H4 (cell line): ENCODE data around the gene PACSIN2. TPM values are rescaled to one million over a fixed set of nuclear protein-coding genes. Genes with fewer than 3 reads are reported as not detected.
A peak's percentile ranks its signal among the peaks of the same experiment; 100 is the strongest.

Source experiments
- DNase-seq: peaks from one replicate; pipeline ENCODE4 v3.0.0-alpha.2; 2015; ENCODE audit warnings: low spot score
- total RNA-seq: library from RNA; depleted of rRNA; stranded (reverse); fragments of >200 nt; shearing (Covaris generic); gene quantifications from 2 replicates; pipeline ENCODE4 v1.2.3, GENCODE V29; 2014

Gene PACSIN2
- total RNA-seq, 1 experiment from 2014 or later, result 52.4 TPM

DNA sequence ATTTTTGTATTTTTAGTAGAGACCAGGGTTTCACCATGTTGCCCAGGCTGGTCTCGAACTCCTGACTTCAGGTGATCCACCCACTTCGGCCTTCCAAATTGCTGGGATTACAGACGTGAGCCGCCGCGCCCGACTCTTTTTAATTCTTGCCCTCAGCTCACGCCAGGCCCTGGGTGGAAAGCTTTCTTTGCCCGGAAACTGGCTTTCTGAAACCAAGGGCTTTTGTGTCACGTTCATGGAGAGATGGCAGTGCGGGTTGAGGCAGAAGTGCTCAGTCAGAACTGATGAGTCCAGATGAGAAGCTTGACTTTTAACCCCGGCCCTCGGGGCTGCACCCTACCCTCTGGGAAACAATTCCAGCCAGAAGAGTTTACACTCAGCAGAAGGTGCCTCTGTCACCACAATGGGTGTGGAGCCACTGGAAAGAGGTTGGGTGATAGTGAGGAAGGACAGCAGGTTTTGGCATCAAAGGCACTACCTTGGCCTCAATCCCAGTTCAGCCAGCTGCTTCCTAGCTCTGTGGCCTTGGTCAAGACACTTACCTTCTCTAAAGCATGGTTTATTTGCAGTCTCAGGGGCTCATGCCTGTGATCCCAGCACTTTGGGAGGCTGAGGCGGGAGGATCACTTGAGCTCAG lies 157.0 kb downstream of the PACSIN2 start:
- no peak for DNase-seq

DNA sequence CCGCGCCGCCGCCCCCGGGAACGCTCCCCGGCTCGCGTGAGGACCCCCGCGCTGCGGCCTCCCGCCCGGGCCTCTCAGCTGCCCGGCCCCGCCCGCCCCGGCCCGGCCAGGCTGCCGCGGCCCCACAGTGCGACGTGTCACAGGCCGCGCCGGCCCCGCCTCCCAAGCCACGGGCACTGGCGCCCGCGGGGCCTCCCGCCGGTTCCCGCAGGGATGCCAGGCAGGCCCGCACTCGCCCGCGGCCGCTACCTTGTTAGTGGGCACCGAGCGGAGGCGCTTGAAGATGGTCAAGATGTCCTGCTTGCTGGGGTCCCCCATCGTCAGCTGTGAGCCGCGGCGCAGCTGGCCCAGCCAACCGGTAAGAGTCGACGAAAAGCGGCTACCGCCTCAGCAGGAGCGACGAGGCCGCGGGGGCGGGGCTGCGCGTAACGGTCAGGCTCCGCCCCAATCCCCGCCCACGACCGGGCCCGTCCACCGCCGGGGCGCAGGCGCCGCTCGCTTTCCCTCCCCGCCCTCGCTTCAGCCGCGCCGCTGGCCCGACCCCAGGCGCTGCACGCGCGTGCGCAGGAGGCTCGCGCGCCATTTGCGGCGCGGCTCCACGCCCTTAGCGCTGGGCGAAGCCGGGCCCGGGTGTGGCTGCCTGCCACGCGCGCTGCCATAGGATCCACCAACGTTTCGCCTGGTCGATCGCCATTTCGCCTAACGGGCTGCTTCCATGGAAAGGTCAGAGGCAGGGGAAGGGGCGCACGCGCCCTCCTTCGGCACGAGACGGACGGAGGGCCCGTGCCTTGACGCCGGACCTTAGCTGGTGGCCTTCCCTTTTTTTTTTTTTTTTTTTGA lies 157.9 kb downstream of the PACSIN2 start, which contains the start of gene ARFGAP3:
Gene ARFGAP3 (minus strand): TSS at position 409 of the 840 bp plus-strand sequence. CDS start 91 bp downstream, at position 318.
- DNase-seq, result peak; percentile 84

- DNase-seq, result no peak
These were observed 158.6 kb downstream of the PACSIN2 start for GRCh38 chr22:42856179-42856864.

GRCh38 chr22:42855721-42856120 lies 159.2 kb downstream of the PACSIN2 start:
- no peak for DNase-seq

GRCh38 chr22:42855211-42855610 lies 159.7 kb downstream of the PACSIN2 start:
- DNase-seq, result no peak

DNA sequence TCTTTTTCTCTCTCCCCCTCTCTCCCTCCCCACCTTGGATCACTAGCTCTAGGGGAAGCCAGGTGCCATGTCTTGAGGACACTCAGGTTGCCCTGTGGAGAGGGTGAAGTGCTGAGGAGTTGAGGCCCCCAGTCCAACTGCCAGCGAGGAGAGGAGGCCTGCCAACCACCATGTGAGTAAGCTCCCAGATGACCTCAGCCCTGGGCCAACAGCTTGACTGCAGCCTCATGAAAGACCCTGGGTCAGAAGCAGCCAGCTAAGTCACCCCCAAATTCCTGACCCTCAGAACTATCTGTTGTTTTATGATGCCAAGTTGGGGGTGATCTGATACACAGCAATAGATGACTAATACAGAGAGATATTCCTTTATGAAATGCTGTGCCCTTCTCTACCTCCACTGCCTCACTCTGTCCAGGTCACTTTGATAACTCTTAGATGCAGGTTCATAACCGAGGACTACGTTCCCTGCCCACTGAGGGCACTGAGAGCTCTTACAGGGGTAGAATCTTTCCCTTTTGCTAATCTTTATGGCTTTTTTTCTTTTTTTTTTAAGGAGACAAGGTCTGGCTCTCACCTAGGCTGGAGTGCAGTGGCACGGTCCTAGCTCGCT lies 165.9 kb downstream of the PACSIN2 start:
- no peak for DNase-seq

GRCh38 chr22:42847110-42847509 lies 167.8 kb downstream of the PACSIN2 start:
- DNase-seq, result no peak

DNA sequence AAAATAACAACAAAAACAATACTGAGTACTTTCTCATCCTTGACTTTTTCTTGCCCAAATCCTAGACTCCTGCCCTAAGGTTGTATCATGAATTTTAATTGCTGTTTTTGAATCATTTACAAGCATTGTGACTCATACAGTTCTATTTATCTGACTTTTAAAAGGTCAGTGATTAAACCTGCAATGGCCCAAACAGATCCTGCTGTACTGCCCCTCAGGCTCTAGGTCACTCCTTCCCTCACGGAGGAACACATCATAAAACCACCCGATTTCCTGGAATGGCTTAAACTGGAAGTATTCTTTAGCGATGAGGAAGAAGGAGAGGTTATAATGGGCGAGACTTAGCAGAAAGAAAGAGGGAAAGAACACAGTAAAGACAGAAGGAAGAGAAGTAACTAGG lies 170.2 kb downstream of the PACSIN2 start:
- DNase-seq, result no peak

DNA sequence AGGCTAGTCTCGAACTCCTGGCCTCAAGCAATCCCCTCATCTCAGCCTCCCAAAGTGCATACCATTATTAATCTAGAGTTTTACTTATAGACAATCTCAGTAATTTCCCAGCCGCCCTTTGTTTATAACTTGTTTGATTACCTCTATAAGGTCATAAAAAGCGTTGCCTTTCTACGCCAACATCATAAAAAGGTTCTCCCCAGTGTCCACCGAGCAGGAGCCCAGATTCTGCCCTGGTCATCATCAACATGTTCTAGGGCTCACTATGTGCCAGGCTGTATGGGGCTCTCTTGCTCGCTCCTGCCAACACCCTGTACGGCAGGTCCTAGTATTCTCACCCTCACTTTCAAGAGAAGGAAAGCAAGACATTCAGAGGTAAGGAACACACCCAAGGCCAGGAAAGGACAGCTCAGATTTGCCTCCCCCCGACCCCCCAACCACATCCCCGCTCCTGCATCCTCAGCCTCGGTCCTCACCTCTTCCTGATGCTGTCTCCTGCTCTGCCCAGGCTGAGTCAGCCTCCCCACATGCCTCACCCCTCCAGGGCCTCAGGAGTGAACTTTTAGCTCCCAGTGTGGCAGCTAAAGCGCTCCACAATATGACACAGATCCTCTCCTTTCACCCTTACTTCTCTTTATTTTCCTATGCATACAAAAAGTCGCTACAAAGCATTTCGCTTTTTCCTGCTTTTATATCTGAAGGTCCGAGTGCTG lies 172.1 kb downstream of the PACSIN2 start:
- DNase-seq, result no peak

DNA sequence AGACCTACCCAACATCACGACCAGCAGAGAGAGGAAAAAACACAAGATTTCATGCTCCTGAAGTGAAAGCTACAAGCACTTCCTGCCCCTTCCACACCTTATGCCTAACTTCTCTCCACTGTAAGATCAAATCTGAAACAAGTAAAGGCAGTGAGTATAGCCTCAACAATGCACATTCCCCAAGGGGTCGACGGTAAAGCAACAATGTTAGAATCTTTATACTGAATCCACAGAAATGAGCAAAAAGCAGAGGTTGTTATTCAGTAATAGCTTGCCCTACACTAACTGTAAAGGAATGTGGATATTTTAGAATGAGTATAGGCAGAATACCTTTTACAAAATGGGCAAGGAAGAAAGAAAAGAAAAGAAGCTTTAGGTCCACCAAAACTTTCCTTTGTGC lies 173.5 kb downstream of the PACSIN2 start:
- no peak for DNase-seq

DNA sequence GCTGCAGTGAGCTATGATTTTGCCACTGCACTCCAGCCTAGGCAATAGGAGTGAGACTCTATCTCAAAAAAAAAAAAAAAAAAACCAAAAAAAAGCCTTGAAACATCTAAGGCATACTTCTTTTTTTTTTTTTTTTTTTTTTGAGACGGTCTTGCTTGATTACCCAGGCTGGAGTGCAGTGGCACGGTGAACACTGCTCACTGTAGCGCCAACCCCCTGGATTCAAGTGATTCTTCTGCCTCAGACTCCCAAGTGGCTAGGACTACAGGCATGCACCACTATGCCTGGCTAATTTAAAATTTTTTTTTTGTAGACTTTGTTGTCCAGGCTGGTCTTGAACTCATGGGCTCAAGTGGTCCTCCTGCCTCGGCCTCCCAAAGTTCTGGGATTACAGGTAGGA lies 177.4 kb downstream of the PACSIN2 start:
- DNase-seq, result no peak

- DNase-seq, result no peak
These were observed 178.9 kb downstream of the PACSIN2 start for GRCh38 chr22:42836026-42836425.

GRCh38 chr22:42834177-42834949 lies 180.6 kb downstream of the PACSIN2 start:
- DNase-seq, result no peak

DNA sequence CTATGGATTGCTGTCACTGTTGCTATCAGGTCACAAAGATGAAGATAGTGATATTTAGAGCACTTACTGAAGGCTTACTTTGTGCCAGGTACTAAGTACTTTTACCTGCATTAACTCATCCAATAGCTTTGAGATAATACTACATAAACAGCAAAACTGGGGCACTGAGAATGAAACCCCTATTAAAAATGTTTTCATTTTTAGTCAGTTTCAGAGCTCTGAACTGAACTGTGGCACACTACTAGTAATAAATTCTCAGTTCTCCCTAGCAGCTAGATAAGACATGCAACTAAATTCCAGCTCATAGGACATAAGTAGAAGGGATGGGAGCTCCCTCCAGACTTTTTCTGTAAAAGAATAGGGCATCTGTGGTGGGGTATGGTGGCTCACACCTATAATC lies 181.8 kb downstream of the PACSIN2 start:
- no peak for DNase-seq

- no peak for DNase-seq
These were observed 183.2 kb downstream of the PACSIN2 start for GRCh38 chr22:42831712-42832111.

DNA sequence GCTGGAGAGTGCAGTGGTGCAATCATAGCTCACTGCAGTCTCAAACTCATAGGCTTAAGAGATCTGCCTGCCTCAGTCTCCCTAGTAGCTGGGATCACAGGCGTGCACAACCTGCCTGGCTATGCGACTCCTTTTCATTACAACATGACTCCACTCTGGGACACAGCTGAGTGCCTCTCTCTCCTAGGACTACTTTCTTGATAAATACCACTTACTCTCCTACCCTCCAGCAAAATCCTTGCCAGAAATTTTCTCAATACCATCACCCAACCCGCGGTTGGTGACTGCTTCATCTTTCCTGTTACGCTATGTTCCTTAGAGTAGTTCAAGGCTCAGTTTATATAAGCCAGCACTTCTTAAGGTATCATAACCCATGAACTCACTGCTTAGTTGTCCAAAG lies 184.8 kb downstream of the PACSIN2 start:
- no peak for DNase-seq

GRCh38 chr22:42829302-42829701 lies 185.6 kb downstream of the PACSIN2 start:
- no peak for DNase-seq

GRCh38 chr22:42825796-42826195 lies 189.2 kb downstream of the PACSIN2 start:
- DNase-seq, result no peak

GRCh38 chr22:42821386-42821785 lies 193.6 kb downstream of the PACSIN2 start:
- DNase-seq, result no peak

- peak; percentile 42 for DNase-seq
These were observed 194.7 kb downstream of the PACSIN2 start for GRCh38 chr22:42820045-42820763.
